ENCODE measurements around the gene SRPK1.

Gene SRPK1

DNA sequence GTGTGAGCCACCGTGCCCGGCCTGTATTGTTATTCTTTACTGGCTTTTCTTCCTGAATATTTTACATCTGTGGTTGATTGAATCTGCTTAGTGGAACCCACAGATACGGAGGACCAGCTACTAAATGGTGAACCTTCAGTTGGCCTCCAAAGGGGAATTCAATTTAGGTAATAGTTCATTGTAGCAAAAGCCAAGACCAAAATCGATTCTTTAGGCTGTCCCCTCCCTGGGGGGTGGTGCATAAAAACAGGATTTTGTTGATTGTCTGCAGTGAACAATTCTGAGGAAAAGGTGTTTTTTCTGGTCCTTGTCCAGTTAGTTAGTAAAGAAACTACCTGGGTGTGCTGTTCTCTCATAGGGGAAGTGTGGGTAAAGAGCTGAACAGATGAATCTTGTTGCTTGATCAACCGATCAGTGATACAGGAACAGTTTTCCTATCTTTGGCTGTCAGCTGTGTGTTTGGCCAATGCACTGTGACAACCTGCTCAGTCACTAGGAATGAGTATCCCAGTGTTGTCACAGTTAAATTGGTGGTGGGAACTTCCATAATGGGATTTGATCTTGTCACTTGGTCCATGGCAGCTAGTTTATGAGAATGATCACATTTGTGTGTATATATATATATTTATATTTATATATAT lies 96.2 kb downstream of the SRPK1 start:
- no peak for TF ChIP-seq CTCF (conservative IDR thresholded peaks at IDR 0.05; ENCODE audit: low read depth, low read length)
- no peak overlapping the region for H3K9ac ChIP-seq
- H3K36me3 ChIP-seq (ENCODE audit: insufficient read depth): no peaks in the 10 kb centered on the region
- H3K27me3 ChIP-seq (ENCODE audit: insufficient read depth, low read depth): no peaks in the 10 kb centered on the region
- H2AFZ ChIP-seq (ENCODE audit: low read depth): no peak overlapping the region
- H4K20me1 ChIP-seq (ENCODE audit: insufficient read depth): no peaks in the 10 kb centered on the region
- H3K79me2 ChIP-seq (ENCODE audit: insufficient read depth, low read depth): no peaks in the 10 kb centered on the region
- H3K27ac ChIP-seq: no peak overlapping the region
- H3K4me1 ChIP-seq (ENCODE audit: low read depth, poor library complexity, severe bottlenecking): no peaks in the 10 kb centered on the region
- H3K4me2 ChIP-seq: no peak overlapping the region
- no peak overlapping the region for H3K4me3 ChIP-seq (IDR thresholded peaks at IDR 0.05; ENCODE audit: insufficient read depth, low read depth, low read length)

- Histone ChIP-seq H3K4me1 (ENCODE audit: low read depth, poor library complexity, severe bottlenecking) (no peaks in the 10 kb centered on the region), H3K9ac (no peak overlapping the region), H3K27me3 (ENCODE audit: insufficient read depth, low read depth) (no peaks in the 10 kb centered on the region), H3K4me2 (no peak overlapping the region), H3K4me3 (IDR thresholded peaks at IDR 0.05; ENCODE audit: insufficient read depth, low read depth, low read length) (no peak overlapping the region), H3K36me3 (ENCODE audit: insufficient read depth) (no peaks in the 10 kb centered on the region), H2AFZ (ENCODE audit: low read depth) (no peak overlapping the region), H3K79me2 (ENCODE audit: insufficient read depth, low read depth) (no peaks in the 10 kb centered on the region), H4K20me1 (ENCODE audit: insufficient read depth) (no peaks in the 10 kb centered on the region), H3K27ac (no peak overlapping the region)
- TF ChIP-seq CTCF (conservative IDR thresholded peaks at IDR 0.05; ENCODE audit: low read depth, low read length): no peak
Observed at GRCh38 chr6:35823601-35824000, 97.3 kb downstream of the SRPK1 start.

DNA sequence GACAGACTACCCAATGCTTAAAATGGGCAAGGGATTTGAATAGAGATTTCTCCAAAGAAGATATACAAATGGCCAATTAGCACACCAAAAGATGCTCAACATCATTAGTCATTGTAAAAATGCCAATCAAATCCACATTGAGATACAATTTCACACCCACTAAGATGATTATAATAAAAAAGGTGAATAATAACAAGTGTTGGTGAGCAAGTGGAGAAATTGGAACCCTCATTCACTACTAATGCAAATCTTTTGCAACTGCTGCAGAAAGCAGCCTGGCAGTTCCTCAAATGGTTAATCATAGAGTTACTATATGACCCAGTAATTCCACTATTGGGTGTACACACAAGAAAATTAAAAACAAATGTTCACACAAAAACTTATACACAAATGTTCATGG lies 103.4 kb downstream of the SRPK1 start:
- H3K4me1 ChIP-seq (ENCODE audit: low read depth, poor library complexity, severe bottlenecking): no peaks in the 10 kb centered on the region

GRCh38 chr6:35811699-35811995 lies 109.3 kb downstream of the SRPK1 start:
- TF ChIP-seq CTCF (conservative IDR thresholded peaks at IDR 0.05; ENCODE audit: low read depth, low read length): no peak
- no peak overlapping the region for H3K4me3 ChIP-seq (IDR thresholded peaks at IDR 0.05; ENCODE audit: insufficient read depth, low read depth, low read length)
- no peaks in the 10 kb centered on the region for H3K4me1 ChIP-seq (ENCODE audit: low read depth, poor library complexity, severe bottlenecking)
- H3K36me3 ChIP-seq (ENCODE audit: insufficient read depth): no peaks in the 10 kb centered on the region
- H3K79me2 ChIP-seq (ENCODE audit: insufficient read depth, low read depth): no peaks in the 10 kb centered on the region
- no peak overlapping the region for H3K4me2 ChIP-seq
- H3K9ac ChIP-seq: no peak overlapping the region
- no peaks in the 10 kb centered on the region for H3K27me3 ChIP-seq (ENCODE audit: insufficient read depth, low read depth)
- H2AFZ ChIP-seq (ENCODE audit: low read depth): no peak overlapping the region
- H3K27ac ChIP-seq: no peak overlapping the region
- H4K20me1 ChIP-seq (ENCODE audit: insufficient read depth): no peaks in the 10 kb centered on the region

More for the DNA sequence above, 103.4 kb downstream of the SRPK1 start:
- no peaks in the 10 kb centered on the region for H4K20me1 ChIP-seq (ENCODE audit: insufficient read depth)
- no peak overlapping the region for H3K4me2 ChIP-seq
- no peak overlapping the region for H3K4me3 ChIP-seq (IDR thresholded peaks at IDR 0.05; ENCODE audit: insufficient read depth, low read depth, low read length)
- H3K27me3 ChIP-seq (ENCODE audit: insufficient read depth, low read depth): no peaks in the 10 kb centered on the region
- H2AFZ ChIP-seq (ENCODE audit: low read depth): no peak overlapping the region
- no peak for TF ChIP-seq CTCF (conservative IDR thresholded peaks at IDR 0.05; ENCODE audit: low read depth, low read length)
- H3K27ac ChIP-seq: no peak overlapping the region
- H3K9ac ChIP-seq: no peak overlapping the region
- no peaks in the 10 kb centered on the region for H3K79me2 ChIP-seq (ENCODE audit: insufficient read depth, low read depth)
- no peaks in the 10 kb centered on the region for H3K36me3 ChIP-seq (ENCODE audit: insufficient read depth)

Data from KMS-11 (cell line).